ENCODE results near the gene CACNA2D2.

GRCh38 chr3:50352781-50353180, 150.7 kb downstream of the CACNA2D2 start:
- TF ChIP-seq FOXK2 (IDR thresholded peaks at IDR 0.05), result no peak
- TF ChIP-seq ELF4 (IDR thresholded peaks at IDR 0.05), result no peak

Data from HEK293T (cell line).